ENCODE measurements around the gene DSTYK. TPM values are rescaled to one million over a fixed set of nuclear protein-coding genes. Genes with fewer than 3 reads are reported as not detected.

The DSTYK gene
- total RNA-seq, 5 donors from 2014 or later (not counting 1 experiment from before 2014, with no cell fraction given), result 13.8 to 15.7 (median 14.7) TPM

GRCh38 chr1:205257735-205258134 is 46.2 kb upstream of the DSTYK start:
- no peak overlapping the region for H3K27ac Mint-ChIP-seq
- Histone ChIP-seq H3K4me1 (ENCODE audit: control insufficient read depth in 1 of 2, extremely low read depth in 1 of 2, insufficient read depth in 2 of 2, low read length in 2 of 2) (peaks cover 0 to 7% of the 10 kb centered on the region in 2 experiments), H3K36me3 (ENCODE audit: control insufficient read depth in 2 of 2, extremely low read depth in 1 of 2, insufficient read depth in 1 of 2, low read length in 1 of 2) (no peaks in the 10 kb centered on the region), H3K27ac (ENCODE audit: low read length) (no peak overlapping the region), H3K9me3 (no peaks in the 10 kb centered on the region), H3K27me3 (replicated peaks in 1 of 2; ENCODE audit: control insufficient read depth in 2 of 2, extremely low read depth in 1 of 2, insufficient read depth in 2 of 2, low read length in 1 of 2) (peaks cover 0 to 24% of the 10 kb centered on the region in 2 experiments), H3K4me3 (ENCODE audit: control insufficient read depth in 1 of 2, extremely low read depth in 1 of 2, low read length in 1 of 2) (no peak overlapping the region)
- 42% methylated on average over 2 of the region's 2 CpGs for WGBS (ENCODE audit: insufficient coverage)
- POLR2A ChIA-PET, result no interaction called here
- DNase-seq, result no peak
- no peaks in the 10 kb centered on the region for H3K36me3 Mint-ChIP-seq
- no peak for ATAC-seq (replicated peaks in 1 of 4)
- no peak overlapping the region for H3K4me3 Mint-ChIP-seq
- peaks cover 2 to 4% (median 4%) of the 10 kb centered on the region in 3 donors for H3K4me1 Mint-ChIP-seq
- CTCF ChIA-PET, result interaction anchor here (0.7 to 1.3 kb wide), 3 partner anchors 15 to 67 kb away, joined by 3 to 5 read pairs (median 4); no protein-coding TSS in a partner anchor
- H3K27me3 Mint-ChIP-seq, result peaks cover 0 to 3% of the 10 kb centered on the region in 2 donors
- H3K9me3 Mint-ChIP-seq, result no peaks in the 10 kb centered on the region

- H3K4me3 Mint-ChIP-seq, result no peak overlapping the region
- no peak for DNase-seq
- Histone ChIP-seq H3K4me1 (ENCODE audit: control insufficient read depth in 1 of 2, extremely low read depth in 1 of 2, insufficient read depth in 2 of 2, low read length in 2 of 2) (peaks cover 0 to 5% of the 10 kb centered on the region in 2 experiments), H3K9me3 (no peaks in the 10 kb centered on the region), H3K27ac (ENCODE audit: low read length) (no peak overlapping the region), H3K27me3 (replicated peaks in 1 of 2; ENCODE audit: control insufficient read depth in 2 of 2, extremely low read depth in 1 of 2, insufficient read depth in 2 of 2, low read length in 1 of 2) (peaks cover 0 to 20% of the 10 kb centered on the region in 2 experiments), H3K4me3 (ENCODE audit: control insufficient read depth in 1 of 2, extremely low read depth in 1 of 2, low read length in 1 of 2) (no peak overlapping the region), H3K36me3 (ENCODE audit: control insufficient read depth in 2 of 2, extremely low read depth in 1 of 2, insufficient read depth in 1 of 2, low read length in 1 of 2) (no peaks in the 10 kb centered on the region)
- 90% methylated on average over 13 of the region's 19 CpGs for WGBS (ENCODE audit: insufficient coverage)
- H3K9me3 Mint-ChIP-seq, result no peaks in the 10 kb centered on the region
- POLR2A ChIA-PET, result interaction anchor here in 1 of 2 donors (0.6 to 1.0 kb wide), 2 partner anchors 28 to 134 kb away, joined by 3 to 4 read pairs; no protein-coding TSS in a partner anchor
- H3K27me3 Mint-ChIP-seq, result peaks cover 0 to 3% of the 10 kb centered on the region in 2 donors
- no peaks in the 10 kb centered on the region for H3K36me3 Mint-ChIP-seq
- H3K27ac Mint-ChIP-seq, result no peak overlapping the region
- no peak for ATAC-seq (replicated peaks in 1 of 4)
- H3K4me1 Mint-ChIP-seq, result peaks cover 0 to 4% (median 0%) of the 10 kb centered on the region in 3 donors
- CTCF ChIA-PET, result interaction anchor here (0.5 to 4.2 kb wide), 13 partner anchors 15 to 800 kb away, joined by 3 to 47 read pairs (median 4); partner anchors contain the start of gene TMCC2 (in 2 of the 2)
Observed at GRCh38 chr1:205256951-205257625, 45.6 kb upstream of the DSTYK start.

GRCh38 chr1:205255941-205256780 is 44.7 kb upstream of the DSTYK start:
- Mint-ChIP-seq H3K27me3 (peaks cover 0 to 3% of the 10 kb centered on the region in 2 donors), H3K27ac (no peak overlapping the region), H3K9me3 (no peaks in the 10 kb centered on the region), H3K36me3 (no peaks in the 10 kb centered on the region), H3K4me3 (no peak overlapping the region), H3K4me1 (peaks cover 0 to 4% (median 0%) of the 10 kb centered on the region in 3 donors)
- H3K27ac ChIP-seq (ENCODE audit: low read length), result no peak overlapping the region
- peaks cover 0 to 17% of the 10 kb centered on the region in 2 experiments for H3K27me3 ChIP-seq (replicated peaks in 1 of 2; ENCODE audit: control insufficient read depth in 2 of 2, extremely low read depth in 1 of 2, insufficient read depth in 2 of 2, low read length in 1 of 2)
- no peak overlapping the region for H3K4me3 ChIP-seq (ENCODE audit: control insufficient read depth in 1 of 2, extremely low read depth in 1 of 2, low read length in 1 of 2)
- DNase-seq (peak; percentile 46 to 88 (median 76)), ATAC-seq (replicated peaks in 1 of 4) (peak; percentile 89 to 98 (median 94))
- WGBS (ENCODE audit: insufficient coverage), result 68% methylated on average over 8 of the region's 8 CpGs
- CTCF ChIA-PET, result interaction anchor here (0.5 to 4.2 kb wide), 18 partner anchors 27 to 799 kb away, joined by 3 to 47 read pairs (median 3); partner anchors contain the start of gene TMCC2 (in 2 of the 2)
- no peaks in the 10 kb centered on the region for H3K36me3 ChIP-seq (ENCODE audit: control insufficient read depth in 2 of 2, extremely low read depth in 1 of 2, insufficient read depth in 1 of 2, low read length in 1 of 2)
- peaks cover 0 to 5% of the 10 kb centered on the region in 2 experiments for H3K4me1 ChIP-seq (ENCODE audit: control insufficient read depth in 1 of 2, extremely low read depth in 1 of 2, insufficient read depth in 2 of 2, low read length in 2 of 2)
- H3K9me3 ChIP-seq, result no peaks in the 10 kb centered on the region
- POLR2A ChIA-PET, result interaction anchor here in 1 of 2 donors (1.0 kb wide), 1 partner anchor 27 kb away, joined by 3 read pairs; no protein-coding TSS in a partner anchor

GRCh38 chr1:205251576-205251975 is 40.1 kb upstream of the DSTYK start:
- 100% methylated on average over 2 of the region's 5 CpGs for WGBS (ENCODE audit: insufficient coverage)
- H3K36me3 ChIP-seq (ENCODE audit: control insufficient read depth in 2 of 2, extremely low read depth in 1 of 2, insufficient read depth in 1 of 2, low read length in 1 of 2), result no peaks in the 10 kb centered on the region
- H3K4me1 Mint-ChIP-seq, result peaks cover 0 to 4% (median 0%) of the 10 kb centered on the region in 3 donors
- CTCF ChIA-PET, result no interaction called here
- DNase-seq (no peak), ATAC-seq (replicated peaks in 1 of 4) (no peak)
- H3K27me3 ChIP-seq (replicated peaks in 1 of 2; ENCODE audit: control insufficient read depth in 2 of 2, extremely low read depth in 1 of 2, insufficient read depth in 2 of 2, low read length in 1 of 2), result peaks cover 0 to 13% of the 10 kb centered on the region in 2 experiments
- no peaks in the 10 kb centered on the region for H3K36me3 Mint-ChIP-seq
- POLR2A ChIA-PET, result no interaction called here
- H3K9me3 Mint-ChIP-seq, result no peaks in the 10 kb centered on the region
- no peaks in the 10 kb centered on the region for H3K9me3 ChIP-seq
- H3K27me3 Mint-ChIP-seq, result no peaks in the 10 kb centered on the region
- no peak overlapping the region for H3K4me3 ChIP-seq (ENCODE audit: control insufficient read depth in 1 of 2, extremely low read depth in 1 of 2, low read length in 1 of 2)
- H3K27ac Mint-ChIP-seq, result no peak overlapping the region
- H3K4me1 ChIP-seq (ENCODE audit: control insufficient read depth in 1 of 2, extremely low read depth in 1 of 2, insufficient read depth in 2 of 2, low read length in 2 of 2), result peaks cover 0 to 5% of the 10 kb centered on the region in 2 experiments
- no peak overlapping the region for H3K4me3 Mint-ChIP-seq
- no peak overlapping the region for H3K27ac ChIP-seq (ENCODE audit: low read length)

GRCh38 chr1:205250699-205251098 is 39.2 kb upstream of the DSTYK start:
- Histone ChIP-seq H3K27ac (ENCODE audit: low read length) (no peak overlapping the region), H3K9me3 (no peaks in the 10 kb centered on the region), H3K4me3 (ENCODE audit: control insufficient read depth in 1 of 2, extremely low read depth in 1 of 2, low read length in 1 of 2) (no peak overlapping the region), H3K4me1 (ENCODE audit: control insufficient read depth in 1 of 2, extremely low read depth in 1 of 2, insufficient read depth in 2 of 2, low read length in 2 of 2) (no peaks in the 10 kb centered on the region), H3K36me3 (ENCODE audit: control insufficient read depth in 2 of 2, extremely low read depth in 1 of 2, insufficient read depth in 1 of 2, low read length in 1 of 2) (no peaks in the 10 kb centered on the region), H3K27me3 (replicated peaks in 1 of 2; ENCODE audit: control insufficient read depth in 2 of 2, extremely low read depth in 1 of 2, insufficient read depth in 2 of 2, low read length in 1 of 2) (peaks cover 0 to 5% of the 10 kb centered on the region in 2 experiments)
- CTCF ChIA-PET, result no interaction called here
- Mint-ChIP-seq H3K4me3 (no peak overlapping the region), H3K27me3 (no peaks in the 10 kb centered on the region), H3K27ac (no peak overlapping the region), H3K4me1 (peaks cover 0 to 1% (median 0%) of the 10 kb centered on the region in 3 donors), H3K36me3 (no peaks in the 10 kb centered on the region), H3K9me3 (no peaks in the 10 kb centered on the region)
- POLR2A ChIA-PET, result no interaction called here
- 92% methylated on average over 5 of the region's 6 CpGs for WGBS (ENCODE audit: insufficient coverage)
- ATAC-seq (replicated peaks in 1 of 4), result no peak
- no peak for DNase-seq

- H3K4me1 Mint-ChIP-seq, result peaks cover 0 to 1% (median 0%) of the 10 kb centered on the region in 3 donors
- ChIA-PET POLR2A (no interaction called here), CTCF (no interaction called here)
- no peaks in the 10 kb centered on the region for H3K27me3 Mint-ChIP-seq
- H3K36me3 Mint-ChIP-seq, result no peaks in the 10 kb centered on the region
- H3K27me3 ChIP-seq (replicated peaks in 1 of 2; ENCODE audit: control insufficient read depth in 2 of 2, extremely low read depth in 1 of 2, insufficient read depth in 2 of 2, low read length in 1 of 2), result peaks cover 0 to 4% of the 10 kb centered on the region in 2 experiments
- WGBS (ENCODE audit: insufficient coverage), result 87% methylated on average over 3 of the region's 4 CpGs
- no peaks in the 10 kb centered on the region for H3K36me3 ChIP-seq (ENCODE audit: control insufficient read depth in 2 of 2, extremely low read depth in 1 of 2, insufficient read depth in 1 of 2, low read length in 1 of 2)
- no peaks in the 10 kb centered on the region for H3K4me1 ChIP-seq (ENCODE audit: control insufficient read depth in 1 of 2, extremely low read depth in 1 of 2, insufficient read depth in 2 of 2, low read length in 2 of 2)
- H3K27ac Mint-ChIP-seq, result no peak overlapping the region
- DNase-seq, result no peak
- no peak overlapping the region for H3K27ac ChIP-seq (ENCODE audit: low read length)
- H3K9me3 ChIP-seq, result no peaks in the 10 kb centered on the region
- no peak for ATAC-seq (replicated peaks in 1 of 4)
- H3K4me3 ChIP-seq (ENCODE audit: control insufficient read depth in 1 of 2, extremely low read depth in 1 of 2, low read length in 1 of 2), result no peak overlapping the region
- no peak overlapping the region for H3K4me3 Mint-ChIP-seq
- H3K9me3 Mint-ChIP-seq, result no peaks in the 10 kb centered on the region
Observed at GRCh38 chr1:205249651-205250050, 38.1 kb upstream of the DSTYK start.
